ENCODE data around the gene ADAMTSL3.

GRCh38 chr15:83713242-83713641, 59.3 kb downstream of the ADAMTSL3 start:
- TF ChIP-seq POLR2A (IDR thresholded peaks at IDR 0.05; ENCODE audit: low read depth) (no peak), CTCF (IDR thresholded peaks at IDR 0.05) (no peak)

Measured in esophagus muscularis mucosa (tissue), 3 donors.